Endothelial cell of umbilical vein (primary cell): Measurements from ENCODE around the gene ANXA4.

Experiments used
- POLR2A ChIP-seq: IDR thresholded peaks from 2 replicates; pipeline ENCODE4 v1.6.1; 2012; ENCODE audit warnings: low read depth, mild to moderate bottlenecking, control low read depth, low read length
- TF ChIP-seq, protein P1 (sequence below), 2 donors: IDR thresholded peaks; 1 replicate in 1 of 2; 2 replicates in 1 of 2; pipeline ENCODE4 v1.5.1; 2011; ENCODE audit warnings: low read length in 2 of 2, mild to moderate bottlenecking in 2 of 2, moderate library complexity in 2 of 2, control low read depth in 1 of 2, inconsistent platforms in 1 of 2, low read depth in 1 of 2; ENCODE audit not compliant: insufficient read depth in 1 of 2; ENCODE audit errors: extremely low read depth in 1 of 2

DNA sequence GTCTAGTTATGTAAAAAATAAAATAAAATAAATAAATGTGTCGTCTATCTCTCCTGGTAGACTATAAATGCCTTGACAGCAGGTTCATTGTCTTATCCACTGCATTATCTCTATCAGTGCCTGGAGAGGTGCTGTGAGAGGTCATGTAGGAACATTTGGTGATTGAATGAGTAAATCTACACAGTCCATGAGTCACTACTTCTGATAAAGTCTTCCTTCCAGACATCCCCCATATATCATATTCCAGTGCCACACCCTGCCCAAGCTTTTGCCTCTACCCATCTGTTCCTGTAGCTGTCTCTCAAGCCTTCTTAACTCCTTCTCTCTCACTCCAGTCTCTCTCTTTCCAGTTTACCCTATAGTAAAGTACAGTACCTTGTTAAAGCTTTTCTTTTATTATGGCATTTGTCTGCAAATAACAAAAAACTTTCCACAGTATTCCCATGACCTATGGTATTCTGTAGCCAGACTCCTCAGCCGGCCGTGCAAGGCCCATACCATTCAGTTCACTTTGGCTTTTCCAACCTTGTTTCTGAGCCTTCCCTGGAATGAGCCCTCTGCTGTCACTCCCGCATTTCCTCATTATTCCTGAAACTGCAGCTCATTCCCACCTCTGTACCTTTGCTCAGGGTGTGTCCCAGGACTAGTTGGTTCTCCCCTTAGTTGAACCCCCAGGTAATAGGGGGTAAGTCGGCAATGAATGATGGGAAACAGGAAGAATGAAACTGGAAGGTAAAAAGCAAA is 37.5 kb downstream of the ANXA4 start:
- TF ChIP-seq POLR2A = no peak
- TF ChIP-seq, protein P1, sequence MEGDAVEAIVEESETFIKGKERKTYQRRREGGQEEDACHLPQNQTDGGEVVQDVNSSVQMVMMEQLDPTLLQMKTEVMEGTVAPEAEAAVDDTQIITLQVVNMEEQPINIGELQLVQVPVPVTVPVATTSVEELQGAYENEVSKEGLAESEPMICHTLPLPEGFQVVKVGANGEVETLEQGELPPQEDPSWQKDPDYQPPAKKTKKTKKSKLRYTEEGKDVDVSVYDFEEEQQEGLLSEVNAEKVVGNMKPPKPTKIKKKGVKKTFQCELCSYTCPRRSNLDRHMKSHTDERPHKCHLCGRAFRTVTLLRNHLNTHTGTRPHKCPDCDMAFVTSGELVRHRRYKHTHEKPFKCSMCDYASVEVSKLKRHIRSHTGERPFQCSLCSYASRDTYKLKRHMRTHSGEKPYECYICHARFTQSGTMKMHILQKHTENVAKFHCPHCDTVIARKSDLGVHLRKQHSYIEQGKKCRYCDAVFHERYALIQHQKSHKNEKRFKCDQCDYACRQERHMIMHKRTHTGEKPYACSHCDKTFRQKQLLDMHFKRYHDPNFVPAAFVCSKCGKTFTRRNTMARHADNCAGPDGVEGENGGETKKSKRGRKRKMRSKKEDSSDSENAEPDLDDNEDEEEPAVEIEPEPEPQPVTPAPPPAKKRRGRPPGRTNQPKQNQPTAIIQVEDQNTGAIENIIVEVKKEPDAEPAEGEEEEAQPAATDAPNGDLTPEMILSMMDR (IDR thresholded peaks at IDR 0.05; ENCODE audit: extremely low read depth in 1 of 2, insufficient read depth in 1 of 2, low read depth in 1 of 2, low read length in 2 of 2) = no peak
